Measurements from ENCODE around the gene PTPRR.
"Not testable (repeated sequence)": the region's sequence is repeated elsewhere in the genome, so short reads cannot be mapped to it uniquely, and the experiment has no call there.

PTPRR gene

DNA sequence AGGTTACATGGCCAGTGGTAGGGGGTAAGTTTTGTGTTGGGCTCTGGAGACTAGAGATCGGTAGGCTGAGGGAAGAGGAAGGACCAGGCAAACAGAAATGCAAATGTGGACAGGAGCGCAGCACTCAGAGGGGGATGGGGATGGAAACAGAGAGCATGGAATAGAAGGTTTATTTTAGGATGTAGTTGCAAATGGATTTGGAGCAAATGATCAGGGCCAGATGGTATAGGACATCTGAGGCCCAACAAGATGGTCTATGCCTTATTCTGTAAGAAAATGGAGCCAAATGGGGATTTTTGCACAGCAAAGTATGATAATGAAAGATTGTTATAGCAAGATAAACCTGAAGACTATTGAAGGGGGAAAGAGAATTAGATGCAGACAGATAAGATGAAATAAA lies 180.8 kb downstream of the PTPRR start:
- no peak for DNase-seq

DNA sequence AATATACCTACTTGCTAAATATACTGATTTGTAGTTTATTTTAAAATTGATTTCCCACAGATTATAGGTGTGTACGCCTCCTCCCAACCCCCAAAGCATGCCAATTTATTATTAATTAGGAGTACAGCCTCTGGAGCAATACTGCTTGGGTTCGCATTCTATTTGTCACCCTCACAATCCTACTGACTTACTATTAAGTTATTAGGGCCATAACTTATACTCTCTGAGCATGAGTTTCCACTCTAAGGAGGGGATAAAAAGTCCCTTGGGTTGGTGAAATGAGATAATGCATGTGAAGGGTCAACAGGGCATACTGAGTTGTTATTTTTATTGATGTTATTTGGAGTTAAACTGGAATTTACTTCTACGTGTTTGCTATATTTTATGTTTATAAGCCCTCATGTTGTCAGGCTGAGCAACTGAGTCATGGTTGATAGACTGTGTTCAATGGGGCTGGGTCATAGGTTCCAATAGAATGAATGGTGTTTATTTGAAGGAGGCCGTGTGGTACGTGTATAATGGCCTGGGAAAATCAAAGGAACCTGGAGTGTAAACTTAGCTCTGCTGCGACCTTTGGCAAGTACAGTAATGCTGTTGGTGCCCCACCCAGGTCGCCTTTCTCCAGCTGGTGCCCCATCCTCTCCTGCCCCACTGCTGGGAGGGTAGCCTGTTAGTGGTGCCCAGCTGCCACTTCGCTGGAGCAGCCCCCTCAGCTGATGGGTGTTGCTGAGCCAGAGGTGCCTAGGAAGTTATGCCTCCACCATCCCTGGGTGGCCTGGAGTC lies 184.0 kb downstream of the PTPRR start:
- no peak for DNase-seq

DNA sequence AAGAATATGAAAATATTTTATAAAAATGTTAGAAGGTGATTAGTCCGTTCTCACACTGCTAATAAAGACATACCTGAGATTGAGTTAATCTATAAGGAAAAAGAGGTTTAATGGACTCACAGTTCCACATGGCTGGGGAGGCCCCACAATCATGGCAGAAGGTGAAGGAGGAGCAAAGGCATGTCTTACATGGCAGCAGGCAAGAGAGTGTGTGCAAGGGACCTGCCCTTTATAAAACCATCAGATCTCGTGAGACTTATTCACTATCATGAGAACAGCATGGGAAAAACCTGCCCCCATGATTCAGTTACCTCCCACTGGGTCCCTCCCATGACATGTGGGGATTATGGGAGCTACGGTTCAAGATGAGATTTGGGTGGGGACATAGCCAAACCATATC lies 185.3 kb downstream of the PTPRR start:
- DNase-seq: not testable (repeated sequence)

- DNase-seq: no peak
These were observed 187.2 kb downstream of the PTPRR start for GRCh38 chr12:70733385-70733784.

GRCh38 chr12:70732287-70732686 lies 188.3 kb downstream of the PTPRR start:
- DNase-seq: no peak

DNA sequence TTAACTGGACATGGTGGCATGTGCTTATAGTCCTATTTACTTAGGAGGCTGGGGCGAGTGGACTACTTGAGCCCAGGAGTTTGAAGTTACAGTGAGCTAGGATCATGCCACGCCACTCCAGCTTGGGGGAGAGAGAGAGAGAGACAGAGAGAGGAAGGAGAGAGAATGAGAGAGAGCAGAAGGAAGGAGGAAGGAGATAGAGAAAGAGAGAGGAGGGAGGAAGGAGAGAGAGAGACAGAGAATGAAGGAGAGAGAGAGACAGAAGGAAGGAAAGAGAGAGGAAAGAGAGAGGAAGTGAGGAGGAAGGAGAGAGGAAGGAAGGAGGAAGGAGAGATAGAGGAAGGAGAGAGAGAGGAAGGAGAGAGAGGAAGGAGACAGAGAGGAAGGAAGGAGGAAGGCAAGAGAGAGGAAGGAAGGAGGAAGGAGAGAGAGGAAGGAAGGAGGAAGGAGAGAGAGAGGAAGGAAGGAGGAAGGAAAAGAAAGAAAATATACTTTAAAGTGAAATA lies 189.8 kb downstream of the PTPRR start:
- no peak for DNase-seq

- DNase-seq: no peak
These were observed 196.1 kb downstream of the PTPRR start for GRCh38 chr12:70724444-70724843.

GRCh38 chr12:70722584-70723343 lies 197.8 kb downstream of the PTPRR start:
- DNase-seq: no peak

DNA sequence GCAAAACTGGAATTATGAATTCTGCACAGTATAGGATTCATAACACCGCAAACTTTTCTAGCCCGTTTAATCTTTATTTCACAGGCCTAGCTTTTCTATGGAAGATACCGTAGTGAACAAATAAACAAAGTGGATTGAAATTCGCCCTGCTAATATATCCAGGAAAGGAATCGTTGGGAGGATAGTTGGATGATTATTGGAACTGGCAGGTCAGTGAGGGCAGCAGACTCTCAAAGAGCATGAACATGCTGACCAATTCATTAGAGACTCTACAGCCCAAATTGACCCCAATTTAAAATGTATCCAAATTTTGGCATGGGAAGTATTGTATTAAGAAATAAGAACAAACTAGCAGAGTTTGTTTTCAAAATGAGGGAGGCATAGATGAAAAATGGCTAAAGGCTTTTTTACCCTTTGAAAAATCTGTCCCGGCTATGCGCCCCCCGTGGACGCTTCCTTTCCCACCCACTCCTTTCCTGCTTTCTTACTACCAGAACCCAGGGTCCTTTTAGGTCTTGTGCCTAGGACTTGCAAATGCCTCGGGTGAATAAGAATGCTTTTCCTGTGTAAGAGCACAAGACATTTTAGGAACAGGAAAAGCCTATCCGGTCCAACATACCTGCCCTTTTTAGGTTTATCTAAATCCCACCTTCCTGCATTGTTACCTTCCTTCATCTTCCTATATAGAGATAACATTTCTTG lies 198.7 kb downstream of the PTPRR start:
- DNase-seq: no peak

- DNase-seq: no peak
These were observed 199.3 kb downstream of the PTPRR start for GRCh38 chr12:70721216-70721615.

GRCh38 chr12:70719672-70720420 lies 200.7 kb downstream of the PTPRR start:
- no peak for DNase-seq

DNA sequence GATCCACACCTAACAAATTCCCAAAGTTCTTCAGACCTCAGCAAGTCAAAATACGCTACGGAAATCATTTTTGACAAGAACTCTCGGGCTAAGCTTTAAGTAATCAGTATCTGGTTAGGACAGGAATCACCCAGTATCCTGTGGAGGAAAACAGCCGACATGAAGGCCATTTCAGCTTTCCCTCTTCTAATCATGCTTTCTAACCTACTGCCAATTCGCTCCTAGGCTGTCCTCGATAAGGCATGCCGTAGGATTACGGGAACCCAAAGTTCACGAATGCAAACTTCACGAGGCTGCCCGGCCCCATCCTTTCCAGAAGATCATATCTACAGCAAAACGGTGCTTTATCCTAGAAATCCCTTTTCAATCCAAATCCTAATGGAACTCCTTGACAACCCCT lies 201.5 kb downstream of the PTPRR start:
- DNase-seq: no peak

GRCh38 chr12:70711831-70712230 lies 208.7 kb downstream of the PTPRR start:
- no peak for DNase-seq

GRCh38 chr12:70709022-70709421 lies 211.5 kb downstream of the PTPRR start:
- DNase-seq: no peak

DNA sequence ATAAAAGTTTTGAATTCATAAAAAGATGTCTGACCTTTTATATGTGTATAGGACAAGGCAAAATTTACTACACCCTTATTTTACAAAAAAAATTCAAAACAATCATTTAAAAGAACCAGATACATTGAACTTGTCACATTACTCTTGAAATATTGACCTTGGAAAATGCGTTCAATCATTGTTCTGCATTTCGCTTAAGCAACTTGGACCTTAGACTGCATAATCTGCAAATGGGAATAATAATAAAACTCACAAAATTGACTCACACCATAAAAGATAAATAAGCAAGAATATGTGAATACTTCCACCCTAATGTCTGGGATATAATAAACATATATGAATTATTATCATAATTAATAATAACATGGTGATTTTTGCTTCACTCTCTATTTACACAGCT lies 213.9 kb downstream of the PTPRR start:
- no peak for DNase-seq

GRCh38 chr12:70698345-70698744 lies 222.2 kb downstream of the PTPRR start:
- no peak for DNase-seq

- no peak for DNase-seq
These were observed 225.0 kb downstream of the PTPRR start for GRCh38 chr12:70695361-70696023.

GRCh38 chr12:70692681-70693288 lies 227.8 kb downstream of the PTPRR start:
- no peak for DNase-seq

DNA sequence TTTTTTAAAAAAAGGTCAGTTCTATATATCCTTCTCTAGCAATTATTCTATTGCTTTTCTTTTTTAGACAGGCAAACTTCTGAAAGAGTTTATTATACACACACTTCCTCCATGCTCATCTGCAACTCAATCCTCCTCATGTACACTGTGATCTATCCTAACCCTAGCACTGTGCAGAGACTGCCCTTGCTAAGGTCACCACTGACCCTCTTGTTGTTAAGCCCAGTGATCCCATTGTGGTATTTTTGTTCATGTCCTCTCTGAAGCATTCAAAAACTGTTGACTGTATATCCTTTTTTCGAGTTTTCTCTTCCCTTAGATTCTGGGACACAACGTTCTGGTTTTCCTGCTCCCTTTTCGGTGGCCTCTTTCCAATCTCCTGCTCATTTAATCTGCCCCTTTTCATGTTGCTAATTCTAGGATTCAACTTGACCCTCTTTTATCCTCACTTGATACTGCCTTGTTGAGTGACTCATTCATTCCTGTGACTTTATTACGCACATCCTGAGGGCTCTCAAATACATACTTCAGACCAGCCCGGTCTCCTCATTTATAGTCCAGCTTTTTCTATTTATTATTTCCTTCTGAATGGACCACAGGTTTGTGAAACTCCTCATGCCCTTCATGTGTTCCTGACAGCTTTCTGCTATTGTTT lies 229.4 kb downstream of the PTPRR start:
- no peak for DNase-seq

DNA sequence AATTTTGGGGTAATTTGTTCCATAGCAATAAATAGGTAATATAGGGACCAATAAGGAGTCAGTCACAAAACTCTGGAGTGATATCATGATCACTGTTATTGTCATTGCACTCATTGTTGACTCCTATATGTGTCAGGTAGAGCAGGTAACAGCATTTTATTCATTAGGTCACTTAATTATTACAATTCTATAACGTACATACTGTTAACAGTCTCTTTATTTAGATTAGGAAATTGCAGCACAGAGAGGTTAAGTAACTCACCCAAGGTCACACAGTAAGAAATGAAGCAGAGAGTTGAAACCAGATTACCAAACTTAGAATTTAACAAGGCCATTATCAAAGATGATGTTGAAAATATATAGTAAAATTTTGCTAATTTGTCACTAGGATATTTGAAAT lies 233.6 kb downstream of the PTPRR start:
- no peak for DNase-seq

- DNase-seq: no peak
These were observed 234.2 kb downstream of the PTPRR start for GRCh38 chr12:70686299-70686698.

Measured in activated gamma-delta T cell (primary cell).